Mucosa of descending colon (tissue), 3 donors: ENCODE results near the gene TDO2. TPM values are rescaled to one million over a fixed set of nuclear protein-coding genes. Genes with fewer than 3 reads are reported as not detected.

Source experiments
- ATAC-seq: fragments of 200-7000 bp; cut with Tn5 transposase; one replicate; pipeline ENCODE4 v1.9.1; 2020; ENCODE audit warnings: mild to moderate bottlenecking, moderate library complexity
- DNase-seq, 3 donors: peaks; one replicate each; pipeline ENCODE4 v3.0.0-alpha.2; 2020
- H3K36me3 ChIP-seq: fragments of 200-600 bp; one replicate; pipeline ENCODE4 v1.8.0; 2021; ENCODE audit warnings: low read depth, mild to moderate bottlenecking
- H3K4me1 ChIP-seq: fragments of 200-600 bp; one replicate; pipeline ENCODE4 v1.8.0; 2021; ENCODE audit warnings: low read depth, mild to moderate bottlenecking
- H3K4me3 ChIP-seq: fragments of 200-600 bp; one replicate; pipeline ENCODE4 v1.8.0; 2021; ENCODE audit warnings: mild to moderate bottlenecking
- H3K9me3 ChIP-seq: fragments of 200-600 bp; one replicate; pipeline ENCODE4 v1.8.0; 2021; ENCODE audit warnings: mild to moderate bottlenecking
- intact Hi-C, 2 donors: fragments of 100-400 bp; cut with DNase I in 1 of 2; cut with micrococcal nuclease in 1 of 2; formaldehyde crosslinking; loops; one replicate each; pipeline versions ENCODE4 v1.11.0 to v1.11.1; 2022; cut with DNase I, micrococcal nuclease
- total RNA-seq, 3 donors: library from RNA; stranded (reverse); fragmentation: NEBNext Ultra II Directional in 2 of 3; extraction: Animal tissue kit (Norgen Biotek cat#: 25700) in 2 of 3; gene quantifications; one replicate each; pipeline versions ENCODE4 v1.2.1 to v1.2.4, GENCODE V29; 2021 to 2023
- TF ChIP-seq, protein P1 (sequence below): fragments of 200-600 bp; IDR thresholded peaks from one replicate; pipeline ENCODE4 v1.8.0; 2022; ENCODE audit warnings: antibody characterized with exemption, mild to moderate bottlenecking
- donor health status: DM: no; HTN: no; CAD: no; lungs with moderate emphysema.
- donor health status: DM: no; HTN: no; CAD: no.
- donor health status: DM: no; HTN: yes; CAD: no.

Gene TDO2
- total RNA-seq, 3 donors from 2014 or later: 0.35 to 0.70 (median 0.58) TPM

DNA sequence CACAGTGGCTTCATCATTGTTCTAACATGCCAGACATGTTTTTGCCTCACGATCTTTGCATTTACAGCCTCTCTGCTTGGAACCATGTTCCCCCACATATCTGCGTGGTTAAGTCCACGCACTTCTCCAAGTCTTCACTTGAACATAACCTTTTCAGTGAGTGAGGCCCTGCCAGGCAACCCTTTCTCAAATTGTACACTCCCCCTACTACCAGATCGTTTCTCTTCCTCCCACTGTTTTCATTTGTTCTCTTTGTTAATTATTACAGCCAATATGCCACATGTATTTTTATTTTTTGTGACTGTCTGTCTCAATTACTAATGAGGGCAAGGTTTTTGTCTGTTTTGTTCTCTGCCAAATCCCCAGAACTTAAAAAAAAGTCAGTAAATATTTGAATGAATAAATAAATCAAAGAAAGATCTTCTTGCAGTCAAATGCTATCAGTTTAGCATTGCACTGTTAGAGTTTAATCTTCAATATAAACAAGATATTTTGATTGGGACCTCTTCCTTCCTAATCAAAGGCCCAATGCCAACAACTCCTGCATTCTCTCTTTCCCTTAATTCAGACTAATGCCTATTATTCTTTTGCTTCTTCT is 32.0 kb downstream of the TDO2 start:
- H3K36me3 ChIP-seq: no peaks in the 10 kb centered on the region
- H3K9me3 ChIP-seq: no peaks in the 10 kb centered on the region
- TF ChIP-seq, protein P1, sequence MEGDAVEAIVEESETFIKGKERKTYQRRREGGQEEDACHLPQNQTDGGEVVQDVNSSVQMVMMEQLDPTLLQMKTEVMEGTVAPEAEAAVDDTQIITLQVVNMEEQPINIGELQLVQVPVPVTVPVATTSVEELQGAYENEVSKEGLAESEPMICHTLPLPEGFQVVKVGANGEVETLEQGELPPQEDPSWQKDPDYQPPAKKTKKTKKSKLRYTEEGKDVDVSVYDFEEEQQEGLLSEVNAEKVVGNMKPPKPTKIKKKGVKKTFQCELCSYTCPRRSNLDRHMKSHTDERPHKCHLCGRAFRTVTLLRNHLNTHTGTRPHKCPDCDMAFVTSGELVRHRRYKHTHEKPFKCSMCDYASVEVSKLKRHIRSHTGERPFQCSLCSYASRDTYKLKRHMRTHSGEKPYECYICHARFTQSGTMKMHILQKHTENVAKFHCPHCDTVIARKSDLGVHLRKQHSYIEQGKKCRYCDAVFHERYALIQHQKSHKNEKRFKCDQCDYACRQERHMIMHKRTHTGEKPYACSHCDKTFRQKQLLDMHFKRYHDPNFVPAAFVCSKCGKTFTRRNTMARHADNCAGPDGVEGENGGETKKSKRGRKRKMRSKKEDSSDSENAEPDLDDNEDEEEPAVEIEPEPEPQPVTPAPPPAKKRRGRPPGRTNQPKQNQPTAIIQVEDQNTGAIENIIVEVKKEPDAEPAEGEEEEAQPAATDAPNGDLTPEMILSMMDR: no peak
- H3K4me3 ChIP-seq: no peak overlapping the region
- intact Hi-C loops: no loop called here
- no peaks in the 10 kb centered on the region for H3K4me1 ChIP-seq
- no peak for DNase-seq
- ATAC-seq: no peak

DNA sequence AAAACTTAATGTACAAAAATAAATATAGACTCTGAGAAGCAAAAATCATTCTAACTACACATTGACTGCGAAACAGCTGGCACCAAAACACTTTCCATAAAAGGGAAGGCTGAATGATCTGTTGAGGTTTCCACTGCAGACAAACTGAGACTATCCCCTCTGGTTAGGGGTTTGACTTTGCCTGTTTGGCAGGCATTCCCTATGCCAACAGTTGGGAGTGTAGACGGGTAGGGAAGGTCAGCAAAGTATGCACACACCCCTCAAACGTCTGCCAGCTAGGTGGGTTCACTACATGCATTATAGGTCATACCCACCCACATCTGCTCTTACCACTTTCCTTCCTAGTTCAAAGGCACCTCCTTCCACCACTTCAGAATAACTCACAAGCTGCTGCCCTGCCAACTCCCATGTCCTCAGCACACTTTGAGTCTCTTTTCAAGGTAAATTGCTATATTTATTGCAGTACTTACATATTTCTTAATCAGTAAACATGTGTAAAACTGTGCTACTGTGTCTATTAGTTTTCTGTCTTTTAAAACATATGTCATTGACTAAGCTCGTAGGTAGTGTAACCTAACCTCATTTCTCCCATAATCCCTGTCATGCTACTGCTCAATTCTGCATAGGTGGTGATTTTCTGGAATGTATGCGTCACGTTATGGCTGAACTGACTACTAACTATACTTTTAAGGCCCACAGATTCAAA is 37.7 kb downstream of the TDO2 start:
- TF ChIP-seq, protein P1: no peak

DNA sequence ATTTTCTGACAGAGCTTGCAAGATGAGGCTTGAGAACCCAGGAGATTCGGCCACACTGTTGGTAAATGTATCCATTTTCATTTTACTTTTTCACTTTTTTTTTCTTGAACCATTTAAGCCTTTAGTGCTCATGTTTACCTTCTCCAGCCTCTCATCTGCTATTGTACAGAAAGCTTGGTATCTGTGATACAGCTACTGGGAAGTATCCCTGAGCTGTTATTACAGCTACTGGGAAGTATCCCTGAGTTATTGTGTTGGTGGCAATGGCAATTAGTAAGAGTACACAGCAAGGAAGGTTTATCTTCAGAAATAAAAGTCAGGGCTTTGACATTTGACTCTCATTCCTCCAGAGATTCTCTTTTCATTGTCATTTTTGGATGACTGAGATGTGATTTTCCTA is 38.3 kb downstream of the TDO2 start:
- no peak for ATAC-seq
- DNase-seq: no peak
- no peaks in the 10 kb centered on the region for H3K4me1 ChIP-seq
- TF ChIP-seq, protein P1: no peak
- intact Hi-C loops: no loop called here
- no peaks in the 10 kb centered on the region for H3K9me3 ChIP-seq
- no peak overlapping the region for H3K4me3 ChIP-seq
- H3K36me3 ChIP-seq: no peaks in the 10 kb centered on the region

More for the DNA sequence above, 37.7 kb downstream of the TDO2 start:
- Histone ChIP-seq H3K36me3 (no peaks in the 10 kb centered on the region), H3K4me3 (no peak overlapping the region), H3K4me1 (no peaks in the 10 kb centered on the region), H3K9me3 (no peaks in the 10 kb centered on the region)
- ATAC-seq: no peak
- intact Hi-C loops: no loop called here
- no peak for DNase-seq

DNA sequence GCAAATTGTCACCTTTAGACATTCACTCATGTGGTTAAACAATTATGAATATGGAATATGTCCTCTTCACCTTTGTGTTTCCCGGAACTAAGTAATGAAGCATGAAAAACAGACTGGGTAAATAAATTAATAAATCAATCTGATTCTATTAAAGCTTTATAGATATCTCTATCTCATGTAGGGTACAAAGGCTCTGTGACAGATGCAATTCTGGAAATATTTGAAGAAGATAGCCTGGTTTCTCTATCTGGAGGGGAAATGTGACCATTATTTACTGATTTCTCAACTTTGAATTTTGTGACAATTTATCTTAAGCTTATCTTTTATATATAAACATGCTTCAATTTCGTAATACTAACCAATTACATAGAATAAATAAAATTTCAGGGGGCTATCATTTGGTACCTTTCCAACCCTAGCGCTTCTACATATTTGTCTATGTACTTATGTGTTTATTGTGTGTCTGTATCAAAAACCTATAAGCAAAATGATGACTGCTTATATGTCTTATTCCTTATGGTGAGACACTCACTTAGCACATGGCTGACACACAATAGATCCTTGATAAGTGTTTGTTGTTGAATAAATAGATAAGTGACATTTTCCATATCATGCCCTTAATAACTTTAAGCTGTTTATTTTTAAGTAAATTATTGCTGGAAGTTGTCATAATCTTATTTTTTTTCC is 40.3 kb downstream of the TDO2 start:
- no peak overlapping the region for H3K4me3 ChIP-seq
- DNase-seq: no peak
- H3K4me1 ChIP-seq: no peaks in the 10 kb centered on the region
- TF ChIP-seq, protein P1: no peak
- no peak for ATAC-seq
- no peaks in the 10 kb centered on the region for H3K36me3 ChIP-seq
- intact Hi-C loops: no loop called here
- H3K9me3 ChIP-seq: no peaks in the 10 kb centered on the region

DNA sequence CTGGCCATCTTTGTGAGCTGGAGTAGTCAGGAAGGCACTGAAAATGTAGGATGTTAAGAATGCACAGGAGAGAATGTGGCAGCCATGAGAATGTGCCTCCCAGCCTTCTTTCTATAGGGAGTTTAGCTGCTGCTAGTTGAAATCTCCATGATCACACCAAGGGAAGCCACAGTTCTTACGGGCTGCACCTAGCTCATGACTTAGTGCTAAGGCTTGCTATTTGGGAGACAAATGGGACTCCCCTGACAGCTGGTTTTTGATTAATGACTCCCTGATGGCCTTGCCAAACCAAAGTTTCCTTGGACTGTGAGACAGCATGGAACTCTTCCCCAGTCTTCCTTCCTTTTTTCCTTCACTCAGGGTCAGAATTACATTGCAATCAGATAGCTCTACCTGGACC is 41.0 kb downstream of the TDO2 start:
- intact Hi-C loops: no loop called here
- no peak for DNase-seq

More for the DNA sequence above, 41.0 kb downstream of the TDO2 start:
- TF ChIP-seq, protein P1: no peak
- ATAC-seq: no peak
- Histone ChIP-seq H3K9me3 (no peaks in the 10 kb centered on the region), H3K36me3 (no peaks in the 10 kb centered on the region), H3K4me1 (no peaks in the 10 kb centered on the region), H3K4me3 (no peak overlapping the region)
